ENCODE measurements around the gene ROBO1. TPM values are rescaled to one million over a fixed set of nuclear protein-coding genes. Genes with fewer than 3 reads are reported as not detected.

Gene ROBO1
- total RNA-seq, 1 donor: 34.2 TPM

DNA sequence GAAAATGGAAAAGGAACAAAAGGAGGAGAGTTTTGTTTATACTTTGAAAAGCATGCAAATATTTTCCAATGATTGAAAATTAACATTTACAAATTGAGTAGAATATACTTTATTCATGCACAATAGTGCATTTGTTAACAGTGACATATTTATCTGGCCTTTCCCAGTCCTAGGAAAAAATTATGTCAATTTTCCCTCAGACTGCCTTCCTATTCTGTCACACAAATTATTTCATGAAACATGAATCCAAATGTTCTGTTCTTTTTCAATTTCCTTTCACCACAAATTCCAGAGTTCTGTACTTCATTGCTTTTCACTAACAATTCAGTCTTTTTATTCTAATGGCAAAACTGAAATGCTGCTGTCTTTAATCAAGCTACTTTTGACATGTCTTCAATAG is 945.1 kb downstream of the ROBO1 start:
- no peak for DNase-seq (ENCODE audit: low read depth)
- TF ChIP-seq, protein P1, sequence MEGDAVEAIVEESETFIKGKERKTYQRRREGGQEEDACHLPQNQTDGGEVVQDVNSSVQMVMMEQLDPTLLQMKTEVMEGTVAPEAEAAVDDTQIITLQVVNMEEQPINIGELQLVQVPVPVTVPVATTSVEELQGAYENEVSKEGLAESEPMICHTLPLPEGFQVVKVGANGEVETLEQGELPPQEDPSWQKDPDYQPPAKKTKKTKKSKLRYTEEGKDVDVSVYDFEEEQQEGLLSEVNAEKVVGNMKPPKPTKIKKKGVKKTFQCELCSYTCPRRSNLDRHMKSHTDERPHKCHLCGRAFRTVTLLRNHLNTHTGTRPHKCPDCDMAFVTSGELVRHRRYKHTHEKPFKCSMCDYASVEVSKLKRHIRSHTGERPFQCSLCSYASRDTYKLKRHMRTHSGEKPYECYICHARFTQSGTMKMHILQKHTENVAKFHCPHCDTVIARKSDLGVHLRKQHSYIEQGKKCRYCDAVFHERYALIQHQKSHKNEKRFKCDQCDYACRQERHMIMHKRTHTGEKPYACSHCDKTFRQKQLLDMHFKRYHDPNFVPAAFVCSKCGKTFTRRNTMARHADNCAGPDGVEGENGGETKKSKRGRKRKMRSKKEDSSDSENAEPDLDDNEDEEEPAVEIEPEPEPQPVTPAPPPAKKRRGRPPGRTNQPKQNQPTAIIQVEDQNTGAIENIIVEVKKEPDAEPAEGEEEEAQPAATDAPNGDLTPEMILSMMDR (IDR thresholded peaks at IDR 0.05; ENCODE audit: insufficient read depth, low read length): no peak
- no peak overlapping the region for H3K4me3 ChIP-seq (ENCODE audit: low read depth, low read length)

GRCh38 chr3:78820542-78820941 is 947.3 kb downstream of the ROBO1 start:
- H3K4me3 ChIP-seq (ENCODE audit: low read depth, low read length): no peak overlapping the region
- DNase-seq (ENCODE audit: low read depth): no peak

DNA sequence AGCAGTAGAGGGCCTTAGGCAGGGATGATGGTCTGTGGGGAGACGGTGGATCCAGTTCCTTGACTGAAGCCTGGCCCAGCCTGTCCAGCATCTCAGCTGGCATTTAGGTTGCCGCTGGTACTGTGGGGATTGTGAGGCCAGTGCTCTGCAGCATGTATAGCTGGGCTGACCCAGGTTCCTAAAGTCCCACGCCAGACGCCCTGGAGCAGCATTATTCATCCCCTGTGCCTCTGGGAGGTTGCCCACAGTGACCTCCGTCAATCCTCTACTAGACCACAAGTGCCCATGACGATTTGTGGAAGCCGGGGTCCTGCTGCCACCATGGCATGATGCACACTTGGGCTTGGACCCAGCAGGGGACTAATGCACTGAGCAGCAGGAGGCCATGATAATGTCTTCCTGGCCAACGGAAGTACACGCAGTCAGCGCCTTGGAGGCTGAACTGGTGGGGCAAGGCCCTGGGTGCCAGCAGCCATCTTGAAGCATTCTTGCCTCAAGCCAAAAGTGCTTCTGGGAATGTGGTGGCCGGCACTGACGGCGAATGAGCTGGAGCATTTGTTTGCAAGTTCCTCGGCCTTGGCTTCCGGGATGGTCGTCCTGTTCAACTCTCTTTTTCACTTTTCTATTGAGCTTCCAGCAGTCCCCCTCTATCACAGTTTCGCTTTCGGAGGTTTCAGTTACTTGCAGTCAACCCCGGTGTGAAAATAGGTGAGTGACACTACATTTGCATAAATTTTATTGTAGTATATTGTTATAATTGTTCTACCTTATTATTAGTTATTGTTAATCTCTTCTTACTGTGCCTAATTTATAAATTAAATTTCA is 949.4 kb downstream of the ROBO1 start:
- TF ChIP-seq, protein P1 (IDR thresholded peaks at IDR 0.05; ENCODE audit: insufficient read depth, low read length): no peak
- DNase-seq (ENCODE audit: low read depth): no peak
- no peak overlapping the region for H3K4me3 ChIP-seq (ENCODE audit: low read depth, low read length)

More at GRCh38 chr3:78820542-78820941, 947.3 kb downstream of the ROBO1 start:
- TF ChIP-seq, protein P1 (IDR thresholded peaks at IDR 0.05; ENCODE audit: insufficient read depth, low read length): no peak

GRCh38 chr3:78814893-78815562 is 952.8 kb downstream of the ROBO1 start:
- no peak for DNase-seq (ENCODE audit: low read depth)
- no peak overlapping the region for H3K4me3 ChIP-seq (ENCODE audit: low read depth, low read length)
- TF ChIP-seq, protein P1 (IDR thresholded peaks at IDR 0.05; ENCODE audit: insufficient read depth, low read length): no peak

DNA sequence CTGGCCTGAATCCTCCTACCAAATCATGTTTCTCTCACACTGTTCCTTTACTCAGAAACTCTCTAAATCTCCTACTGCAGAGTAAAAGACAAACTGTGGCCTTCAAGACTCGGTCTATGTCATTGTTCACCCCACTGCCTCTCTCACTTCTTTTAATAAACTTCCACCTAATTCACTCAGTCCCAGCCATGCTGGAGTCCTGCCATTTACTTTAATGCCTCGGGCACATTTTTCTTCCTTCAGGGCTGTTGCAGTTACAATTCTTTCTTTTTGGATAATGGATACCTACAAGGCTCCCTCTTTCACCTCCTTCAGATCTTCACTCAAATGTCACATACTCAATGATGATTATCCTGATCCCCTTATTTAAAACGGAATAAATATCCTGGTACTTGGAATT is 955.6 kb downstream of the ROBO1 start:
- H3K4me3 ChIP-seq (ENCODE audit: low read depth, low read length): no peak overlapping the region
- TF ChIP-seq, protein P1 (IDR thresholded peaks at IDR 0.05; ENCODE audit: insufficient read depth, low read length): no peak
- no peak for DNase-seq (ENCODE audit: low read depth)

DNA sequence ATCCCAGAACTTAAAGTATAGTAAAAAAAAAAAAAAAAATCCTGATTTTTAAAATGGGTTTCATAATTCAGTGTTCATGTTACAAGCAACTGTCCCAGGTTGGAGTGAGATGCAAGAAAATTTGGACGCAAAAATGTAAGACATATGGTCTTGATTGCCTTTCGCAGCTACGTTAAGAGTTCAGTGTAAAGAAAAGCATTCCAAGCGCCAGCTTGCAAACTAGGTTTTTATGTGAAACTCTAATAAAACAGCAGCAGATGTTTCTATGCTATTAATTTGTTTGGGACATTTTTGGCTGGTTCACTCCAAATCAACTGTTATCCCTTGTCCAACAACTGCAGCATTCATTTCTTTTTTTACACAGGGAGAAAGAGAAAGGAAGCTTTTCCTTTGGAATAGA is 957.8 kb downstream of the ROBO1 start:
- peak; percentile 38 for DNase-seq (ENCODE audit: low read depth)
- TF ChIP-seq, protein P1 (IDR thresholded peaks at IDR 0.05; ENCODE audit: insufficient read depth, low read length): no peak
- H3K4me3 ChIP-seq (ENCODE audit: low read depth, low read length): no peak overlapping the region
